Esophagus muscularis mucosa (tissue), 4 donors: ENCODE results near the gene COL27A1.

Experiments used
- EP300 ChIP-seq: sonication (generic); formaldehyde crosslinking; IDR thresholded peaks from one replicate; pipeline ENCODE4 v1.6.1; 2017; ENCODE audit warnings: antibody characterized with exemption
- POLR2A ChIP-seq: fragments of 450-650 bp; IDR thresholded peaks from one replicate; pipeline ENCODE4 v1.6.1; 2017; ENCODE audit warnings: antibody characterized with exemption, moderate library complexity, mild to moderate bottlenecking, low read depth
- POLR2AphosphoS5 ChIP-seq, 2 donors: sonication (generic); formaldehyde crosslinking; IDR thresholded peaks; one replicate each; pipeline ENCODE4 v1.6.1; 2017; ENCODE audit warnings: antibody characterized with exemption in 2 of 2
- TF ChIP-seq, protein P1 (sequence below), 3 experiments: fragments of 200-600 bp in 2 of 3; fragments of 450-650 bp in 1 of 3; sonication (generic) in 2 of 3; IDR thresholded peaks; one replicate each; pipeline ENCODE4 v1.5.1; 2017 to 2019; ENCODE audit warnings: antibody characterized with exemption in 3 of 3, mild to moderate bottlenecking in 2 of 3, moderate library complexity in 1 of 3

DNA sequence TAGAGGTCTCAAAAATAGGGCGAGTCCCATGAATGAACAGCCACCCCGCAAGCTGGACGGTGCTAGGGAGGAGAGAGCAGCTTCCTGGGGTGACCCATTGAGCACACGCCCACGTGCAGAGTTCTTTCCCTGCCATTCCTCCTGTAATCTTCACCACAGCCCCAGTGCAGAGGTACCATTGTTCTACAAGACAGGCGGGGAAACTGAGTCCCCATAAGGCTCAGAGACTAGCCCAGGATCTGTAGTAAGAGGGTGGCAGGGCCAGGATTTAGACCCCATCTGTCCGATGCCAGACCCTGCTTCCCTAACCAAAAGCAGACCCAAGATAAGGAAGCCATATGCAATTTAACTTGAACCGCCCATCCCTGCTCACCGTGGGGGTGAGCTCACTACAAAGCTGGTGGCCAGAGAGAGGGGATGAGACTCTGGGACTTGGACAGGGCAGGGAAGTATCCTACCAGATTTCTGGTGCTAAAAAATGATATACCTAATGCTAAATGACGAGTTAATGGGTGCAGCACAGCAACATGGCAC is 130.9 kb downstream of the COL27A1 start:
- TF ChIP-seq POLR2AphosphoS5 (IDR thresholded peaks at IDR 0.05): no peak
- TF ChIP-seq EP300: no peak
- TF ChIP-seq, protein P1, sequence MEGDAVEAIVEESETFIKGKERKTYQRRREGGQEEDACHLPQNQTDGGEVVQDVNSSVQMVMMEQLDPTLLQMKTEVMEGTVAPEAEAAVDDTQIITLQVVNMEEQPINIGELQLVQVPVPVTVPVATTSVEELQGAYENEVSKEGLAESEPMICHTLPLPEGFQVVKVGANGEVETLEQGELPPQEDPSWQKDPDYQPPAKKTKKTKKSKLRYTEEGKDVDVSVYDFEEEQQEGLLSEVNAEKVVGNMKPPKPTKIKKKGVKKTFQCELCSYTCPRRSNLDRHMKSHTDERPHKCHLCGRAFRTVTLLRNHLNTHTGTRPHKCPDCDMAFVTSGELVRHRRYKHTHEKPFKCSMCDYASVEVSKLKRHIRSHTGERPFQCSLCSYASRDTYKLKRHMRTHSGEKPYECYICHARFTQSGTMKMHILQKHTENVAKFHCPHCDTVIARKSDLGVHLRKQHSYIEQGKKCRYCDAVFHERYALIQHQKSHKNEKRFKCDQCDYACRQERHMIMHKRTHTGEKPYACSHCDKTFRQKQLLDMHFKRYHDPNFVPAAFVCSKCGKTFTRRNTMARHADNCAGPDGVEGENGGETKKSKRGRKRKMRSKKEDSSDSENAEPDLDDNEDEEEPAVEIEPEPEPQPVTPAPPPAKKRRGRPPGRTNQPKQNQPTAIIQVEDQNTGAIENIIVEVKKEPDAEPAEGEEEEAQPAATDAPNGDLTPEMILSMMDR (IDR thresholded peaks at IDR 0.05): no peak
- no peak for TF ChIP-seq POLR2A
